Neural crest cell (in vitro differentiated cells): ENCODE measurements around the gene HAS3. TPM values are rescaled to one million over a fixed set of nuclear protein-coding genes. Genes with fewer than 3 reads are reported as not detected.

Experiments used
- DNase-seq: peaks from one replicate; pipeline ENCODE4 v3.0.0; 2021; ENCODE audit warnings: low read depth, mixed read lengths, low spot score
- H3K27ac Mint-ChIP-seq: one replicate; pipeline ENCODE4 v1.8.0; 2021; ENCODE audit warnings: mild to moderate bottlenecking, mixed read lengths; ENCODE audit not compliant: unreplicated experiment
- H3K27me3 Mint-ChIP-seq: 2 replicates; pipeline ENCODE4 v1.8.0; 2021; ENCODE audit warnings: low read depth, mild to moderate bottlenecking, mixed read lengths
- H3K36me3 Mint-ChIP-seq: 2 replicates; pipeline ENCODE4 v1.8.0; 2021; ENCODE audit warnings: low read depth, mild to moderate bottlenecking, mixed read lengths
- H3K4me1 Mint-ChIP-seq: 2 replicates; pipeline ENCODE4 v1.8.0; 2021; ENCODE audit warnings: mixed read lengths
- H3K4me3 Mint-ChIP-seq: one replicate; pipeline ENCODE4 v1.8.0; 2021; ENCODE audit warnings: mild to moderate bottlenecking, mixed read lengths
- H3K9me3 Mint-ChIP-seq: 2 replicates; pipeline ENCODE4 v1.8.0; 2021; ENCODE audit warnings: mixed read lengths
- CTCF ChIP-seq: fragments of 200-600 bp; sonication (generic); conservative IDR thresholded peaks from 2 replicates; pipeline ENCODE4 v1.5.0; 2021; ENCODE audit warnings: antibody characterized with exemption, mild to moderate bottlenecking
- total RNA-seq: library from RNA; stranded (reverse); gene quantifications from 2 replicates; pipeline ENCODE4 v1.2.1, GENCODE V29; 2021

Gene HAS3
- total RNA-seq, 1 donor from 2014 or later = 4.2 TPM

- Mint-ChIP-seq H3K4me3 (no peak overlapping the region), H3K9me3 (no peaks in the 10 kb centered on the region), H3K36me3 (peaks cover 18% of the 10 kb centered on the region), H3K27me3 (peaks cover 3% of the 10 kb centered on the region), H3K27ac (no peak overlapping the region), H3K4me1 (peaks cover 4% of the 10 kb centered on the region)
- TF ChIP-seq CTCF = no peak
- no peak for DNase-seq
Observed at GRCh38 chr16:69114976-69115355, 9.5 kb downstream of the HAS3 start.

- Mint-ChIP-seq H3K27ac (no peak overlapping the region), H3K4me3 (no peak overlapping the region), H3K4me1 (peaks cover 4% of the 10 kb centered on the region), H3K27me3 (peaks cover 2% of the 10 kb centered on the region), H3K9me3 (no peaks in the 10 kb centered on the region), H3K36me3 (peaks cover 18% of the 10 kb centered on the region)
- TF ChIP-seq CTCF = no peak
- no peak for DNase-seq
Observed at GRCh38 chr16:69115361-69115760, 9.9 kb downstream of the HAS3 start.

GRCh38 chr16:69115837-69116236 is 10.4 kb downstream of the HAS3 start:
- Mint-ChIP-seq H3K9me3 (no peaks in the 10 kb centered on the region), H3K27ac (no peak overlapping the region), H3K27me3 (no peaks in the 10 kb centered on the region), H3K4me3 (no peak overlapping the region), H3K4me1 (peaks cover 4% of the 10 kb centered on the region), H3K36me3 (peaks cover 21% of the 10 kb centered on the region)
- TF ChIP-seq CTCF = no peak
- DNase-seq = no peak

GRCh38 chr16:69116256-69116875 is 10.9 kb downstream of the HAS3 start:
- H3K27ac Mint-ChIP-seq = no peak overlapping the region
- no peak for DNase-seq
- no peak for TF ChIP-seq CTCF
- no peaks in the 10 kb centered on the region for H3K27me3 Mint-ChIP-seq
- H3K36me3 Mint-ChIP-seq = peaks cover 26% of the 10 kb centered on the region
- no peak overlapping the region for H3K4me3 Mint-ChIP-seq
- H3K9me3 Mint-ChIP-seq = no peaks in the 10 kb centered on the region
- H3K4me1 Mint-ChIP-seq = peaks cover 4% of the 10 kb centered on the region

- H3K4me1 Mint-ChIP-seq = peaks cover 4% of the 10 kb centered on the region
- peaks cover 27% of the 10 kb centered on the region for H3K36me3 Mint-ChIP-seq
- H3K27ac Mint-ChIP-seq = no peak overlapping the region
- no peak for TF ChIP-seq CTCF
- no peak for DNase-seq
- no peaks in the 10 kb centered on the region for H3K9me3 Mint-ChIP-seq
- no peak overlapping the region for H3K4me3 Mint-ChIP-seq
- H3K27me3 Mint-ChIP-seq = no peaks in the 10 kb centered on the region
Observed at GRCh38 chr16:69116906-69117305, 11.5 kb downstream of the HAS3 start.

GRCh38 chr16:69118468-69118867 is 13.0 kb downstream of the HAS3 start:
- no peak for TF ChIP-seq CTCF
- H3K9me3 Mint-ChIP-seq = no peaks in the 10 kb centered on the region
- no peak for DNase-seq
- peaks cover 27% of the 10 kb centered on the region for H3K36me3 Mint-ChIP-seq
- H3K27ac Mint-ChIP-seq = no peak overlapping the region
- H3K4me3 Mint-ChIP-seq = no peak overlapping the region
- H3K27me3 Mint-ChIP-seq = no peaks in the 10 kb centered on the region
- no peaks in the 10 kb centered on the region for H3K4me1 Mint-ChIP-seq
